H9 (cell line): Measurements from ENCODE around the gene ACBD3. TPM values are rescaled to one million over a fixed set of nuclear protein-coding genes. Genes with fewer than 3 reads are reported as not detected.

Source experiments
- DNase-seq: peaks from one replicate; pipeline ENCODE4 v3.0.0-alpha.2; 2017
- H2AFZ ChIP-seq: one replicate; pipeline ENCODE4 v1.6.1; 2013; ENCODE audit warnings: mild to moderate bottlenecking, low read length, control low read depth, moderate library complexity
- H2AK5ac ChIP-seq: 2 replicates; pipeline ENCODE4 v1.6.1; 2013; ENCODE audit warnings: low read length, control low read depth, mixed read lengths; ENCODE audit not compliant: insufficient read length
- H2BK120ac ChIP-seq: one replicate; pipeline ENCODE4 v1.6.1; 2013; ENCODE audit warnings: low read depth, mild to moderate bottlenecking, low read length, control low read depth, inconsistent platforms; ENCODE audit not compliant: poor library complexity, severe bottlenecking
- H2BK12ac ChIP-seq: 2 replicates; pipeline ENCODE4 v1.6.1; 2013; ENCODE audit warnings: low read length, control low read depth, mixed read lengths, low read depth; ENCODE audit not compliant: insufficient read length
- H2BK15ac ChIP-seq: 2 replicates; pipeline ENCODE4 v1.6.1; 2013; ENCODE audit warnings: low read depth, low read length, control low read depth
- H2BK20ac ChIP-seq: one replicate; pipeline ENCODE4 v1.6.1; 2013; ENCODE audit warnings: low read depth, mild to moderate bottlenecking, low read length, control low read depth, inconsistent platforms; ENCODE audit not compliant: poor library complexity, severe bottlenecking
- H2BK5ac ChIP-seq: 2 replicates; pipeline ENCODE4 v1.6.1; 2013; ENCODE audit warnings: low read length, control low read depth, mixed read lengths; ENCODE audit not compliant: insufficient read length
- H3K14ac ChIP-seq: 2 replicates; pipeline ENCODE4 v1.6.1; 2013; ENCODE audit warnings: low read length, control low read depth; ENCODE audit not compliant: insufficient read depth
- H3K18ac ChIP-seq: 2 replicates; pipeline ENCODE4 v1.6.1; 2013; ENCODE audit warnings: low read depth, mild to moderate bottlenecking, mixed read lengths, low read length, control low read depth; ENCODE audit not compliant: insufficient read length
- H3K23ac ChIP-seq: 2 replicates; pipeline ENCODE4 v1.6.1; 2013; ENCODE audit warnings: low read length, control low read depth, mixed read lengths, low read depth; ENCODE audit not compliant: insufficient read length
- H3K23me2 ChIP-seq: 2 replicates; pipeline ENCODE4 v1.6.1; 2013; ENCODE audit warnings: low read depth, mild to moderate bottlenecking, mixed read lengths, low read length, control low read depth; ENCODE audit not compliant: insufficient read length, poor library complexity, severe bottlenecking
- H3K27ac ChIP-seq: 2 replicates; pipeline ENCODE4 v1.5.1; 2013; ENCODE audit warnings: low read length, control low read depth, mixed read lengths, low read depth; ENCODE audit not compliant: insufficient read length
- H3K27me3 ChIP-seq: 2 replicates; pipeline ENCODE4 v1.6.1; 2013; ENCODE audit warnings: low read length, control low read depth, inconsistent platforms; ENCODE audit not compliant: insufficient read depth
- H3K4ac ChIP-seq: 2 replicates; pipeline ENCODE4 v1.6.1; 2013; ENCODE audit warnings: low read depth, mild to moderate bottlenecking, control low read depth, inconsistent platforms, low read length, moderate library complexity
- H3K4me1 ChIP-seq: 2 replicates; pipeline ENCODE4 v1.6.1; 2013; ENCODE audit warnings: low read length, control low read depth, inconsistent platforms; ENCODE audit not compliant: insufficient read depth
- H3K4me2 ChIP-seq: 2 replicates; pipeline ENCODE4 v1.6.1; 2013; ENCODE audit warnings: low read length, control low read depth, mixed read lengths; ENCODE audit not compliant: insufficient read length, insufficient read depth
- H3K56ac ChIP-seq: 2 replicates; pipeline ENCODE4 v1.6.1; 2013; ENCODE audit warnings: low read depth, mild to moderate bottlenecking, mixed read lengths, low read length, control low read depth; ENCODE audit not compliant: insufficient read length
- H3K79me1 ChIP-seq: 2 replicates; pipeline ENCODE4 v1.6.1; 2013; ENCODE audit warnings: low read depth, mild to moderate bottlenecking, moderate library complexity, low read length, control low read depth, inconsistent platforms; ENCODE audit not compliant: insufficient read depth, poor library complexity, severe bottlenecking
- H3K79me2 ChIP-seq: 2 replicates; pipeline ENCODE4 v1.6.1; 2013; ENCODE audit warnings: low read length, control low read depth, inconsistent platforms; ENCODE audit not compliant: insufficient read depth
- H3K9ac ChIP-seq: 2 replicates; pipeline ENCODE4 v1.6.1; 2013; ENCODE audit warnings: low read length, control low read depth, mixed read lengths; ENCODE audit not compliant: insufficient read length; ENCODE audit errors: extremely low read depth
- H3K9me3 ChIP-seq: one replicate; pipeline ENCODE4 v1.6.1; 2013; ENCODE audit warnings: low read depth, low read length, inconsistent platforms; ENCODE audit not compliant: control insufficient read depth
- H3T11ph ChIP-seq: one replicate; pipeline ENCODE4 v1.6.1; 2013; ENCODE audit warnings: mild to moderate bottlenecking, low read length, control low read depth, inconsistent platforms
- H4K20me1 ChIP-seq: one replicate; pipeline ENCODE4 v1.6.1; 2013; ENCODE audit not compliant: control insufficient read depth, insufficient read length, insufficient read depth
- H4K5ac ChIP-seq: 2 replicates; pipeline ENCODE4 v1.6.1; 2013; ENCODE audit warnings: low read depth, mild to moderate bottlenecking, mixed read lengths, low read length, control low read depth; ENCODE audit not compliant: insufficient read length
- H4K8ac ChIP-seq: replicated peaks from 2 replicates; pipeline ENCODE4 v1.6.1; 2013; ENCODE audit warnings: low read length, control low read depth, mixed read lengths, low read depth; ENCODE audit not compliant: insufficient read length
- H4K91ac ChIP-seq: 2 replicates; pipeline ENCODE4 v1.6.1; 2013; ENCODE audit warnings: low read depth, mild to moderate bottlenecking, moderate library complexity, mixed read lengths, low read length, control low read depth; ENCODE audit not compliant: insufficient read length
- H3K27ac Mint-ChIP-seq, 3 experiments: 2 replicates in 2 of 3; 3 replicates in 1 of 3; pipeline ENCODE4 v1.8.0; 2020 to 2021; ENCODE audit warnings: mixed read lengths in 3 of 3, mild to moderate bottlenecking in 1 of 3, moderate library complexity in 1 of 3
- H3K27me3 Mint-ChIP-seq: 2 replicates; pipeline ENCODE4 v1.8.0; 2021; ENCODE audit warnings: low read depth, mild to moderate bottlenecking, moderate library complexity, mixed read lengths
- H3K36me3 Mint-ChIP-seq, 3 experiments: 2 replicates in 2 of 3; 3 replicates in 1 of 3; pipeline ENCODE4 v1.8.0; 2020 to 2021; ENCODE audit warnings: low read depth in 3 of 3, mixed read lengths in 3 of 3; ENCODE audit not compliant: insufficient read depth in 1 of 3
- H3K4me1 Mint-ChIP-seq, 2 experiments: 2 replicates each; pipeline ENCODE4 v1.8.0; 2020; ENCODE audit warnings: mixed read lengths in 2 of 2
- H3K4me3 Mint-ChIP-seq, 2 experiments: 2 replicates in 1 of 2; 3 replicates in 1 of 2; pipeline ENCODE4 v1.8.0; 2020 to 2021; ENCODE audit warnings: mild to moderate bottlenecking in 2 of 2, mixed read lengths in 2 of 2, moderate library complexity in 1 of 2
- H3K9me3 Mint-ChIP-seq, 2 experiments: 2 replicates in 1 of 2; 3 replicates in 1 of 2; pipeline ENCODE4 v1.8.0; 2020; ENCODE audit warnings: mild to moderate bottlenecking in 2 of 2, mixed read lengths in 2 of 2, moderate library complexity in 1 of 2
- WGBS: extraction: QIAGEN DNeasy Blood & Tissue Kit; methylation state at CpG from one replicate; pipeline ENCODE4 v1.1.7; 2013; ENCODE audit warnings: missing lambda C conversion rate, low lambda C conversion rate, mixed read lengths; ENCODE audit not compliant: insufficient read length; ENCODE audit errors: extremely low coverage; 5-methylcytosine and 5-hydroxymethylcytosine counted together
- total RNA-seq: library from RNA; stranded (reverse); gene quantifications from 2 replicates; pipeline ENCODE4 v1.2.1, GENCODE V29; 2021
- TF ChIP-seq, protein P1 (sequence below): fragments of 200-600 bp; sonication (generic); conservative IDR thresholded peaks from 3 replicates; pipeline ENCODE4 v1.8.0; 2021; ENCODE audit warnings: antibody characterized with exemption, mild to moderate bottlenecking

The ACBD3 gene
- total RNA-seq, 1 experiment from 2014 or later: 30.8 TPM

DNA sequence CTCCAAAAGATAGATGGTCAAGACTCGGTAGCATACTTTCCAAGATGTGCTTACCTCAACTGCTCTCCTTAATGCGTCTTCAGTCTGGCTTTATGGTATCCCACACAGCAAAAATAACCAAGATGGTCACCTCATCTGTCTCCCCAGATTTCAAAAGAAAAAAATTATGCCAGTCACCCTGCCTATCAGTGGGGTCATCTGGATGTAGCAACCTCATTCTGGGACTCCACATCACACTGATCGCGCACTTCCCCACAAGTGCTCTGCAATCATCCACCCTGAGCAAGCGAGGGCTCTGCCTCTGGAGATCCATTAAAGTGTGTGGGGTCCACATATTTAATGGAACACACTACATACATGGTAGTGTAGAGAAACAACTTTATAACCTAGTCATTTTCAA lies 42.5 kb downstream of the ACBD3 start:
- no peak for DNase-seq
- H2BK5ac ChIP-seq: no peak overlapping the region
- no peak overlapping the region for H3K9ac ChIP-seq
- Mint-ChIP-seq H3K4me3 (no peak overlapping the region), H3K27me3 (no peaks in the 10 kb centered on the region), H3K4me1 (no peaks in the 10 kb centered on the region), H3K27ac (no peak overlapping the region), H3K36me3 (peaks cover 29 to 50% (median 45%) of the 10 kb centered on the region in 3 experiments), H3K9me3 (no peaks in the 10 kb centered on the region)
- no peak overlapping the region for H2BK12ac ChIP-seq
- H3K14ac ChIP-seq: no peak overlapping the region
- no peak overlapping the region for H3T11ph ChIP-seq
- no peak overlapping the region for H2AK5ac ChIP-seq
- H4K20me1 ChIP-seq: no peaks in the 10 kb centered on the region
- H2BK20ac ChIP-seq: no peak overlapping the region
- no peak overlapping the region for H3K23ac ChIP-seq
- no peak overlapping the region for H3K56ac ChIP-seq
- no peak overlapping the region for H2BK15ac ChIP-seq
- no peak overlapping the region for H4K91ac ChIP-seq
- H3K4me2 ChIP-seq: no peak overlapping the region
- H3K27ac ChIP-seq: no peak overlapping the region
- H3K18ac ChIP-seq: no peak overlapping the region
- no peaks in the 10 kb centered on the region for H3K79me1 ChIP-seq
- no peak overlapping the region for H4K8ac ChIP-seq
- H3K4me1 ChIP-seq: no peaks in the 10 kb centered on the region
- no peak overlapping the region for H3K4ac ChIP-seq
- H3K79me2 ChIP-seq: no peaks in the 10 kb centered on the region
- no peaks in the 10 kb centered on the region for H3K23me2 ChIP-seq
- no peak overlapping the region for H2BK120ac ChIP-seq
- H2AFZ ChIP-seq: no peak overlapping the region
- H3K27me3 ChIP-seq: no peaks in the 10 kb centered on the region
- TF ChIP-seq, protein P1, sequence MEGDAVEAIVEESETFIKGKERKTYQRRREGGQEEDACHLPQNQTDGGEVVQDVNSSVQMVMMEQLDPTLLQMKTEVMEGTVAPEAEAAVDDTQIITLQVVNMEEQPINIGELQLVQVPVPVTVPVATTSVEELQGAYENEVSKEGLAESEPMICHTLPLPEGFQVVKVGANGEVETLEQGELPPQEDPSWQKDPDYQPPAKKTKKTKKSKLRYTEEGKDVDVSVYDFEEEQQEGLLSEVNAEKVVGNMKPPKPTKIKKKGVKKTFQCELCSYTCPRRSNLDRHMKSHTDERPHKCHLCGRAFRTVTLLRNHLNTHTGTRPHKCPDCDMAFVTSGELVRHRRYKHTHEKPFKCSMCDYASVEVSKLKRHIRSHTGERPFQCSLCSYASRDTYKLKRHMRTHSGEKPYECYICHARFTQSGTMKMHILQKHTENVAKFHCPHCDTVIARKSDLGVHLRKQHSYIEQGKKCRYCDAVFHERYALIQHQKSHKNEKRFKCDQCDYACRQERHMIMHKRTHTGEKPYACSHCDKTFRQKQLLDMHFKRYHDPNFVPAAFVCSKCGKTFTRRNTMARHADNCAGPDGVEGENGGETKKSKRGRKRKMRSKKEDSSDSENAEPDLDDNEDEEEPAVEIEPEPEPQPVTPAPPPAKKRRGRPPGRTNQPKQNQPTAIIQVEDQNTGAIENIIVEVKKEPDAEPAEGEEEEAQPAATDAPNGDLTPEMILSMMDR: no peak
- no peaks in the 10 kb centered on the region for H3K9me3 ChIP-seq
- H4K5ac ChIP-seq: no peak overlapping the region
- WGBS: no CpG with 5 or more reads among the region's 5 CpGs
